DMS 273 (cell line): ENCODE results near the gene KMT2B.
"Not testable (repeated sequence)": the region's sequence is repeated elsewhere in the genome, so short reads cannot be mapped to it uniquely, and the experiment has no call there.

Experiments
- DNase-seq: peaks from one replicate; lab custom pipeline; 2025; ENCODE audit not compliant: unreplicated experiment; lab: John Stamatoyannopoulos, UW

Gene KMT2B

GRCh38 chr19:35710784-35711723, 6.7 kb upstream of the KMT2B start:
- no peak for DNase-seq

GRCh38 chr19:35712567-35713505, 5.0 kb upstream of the KMT2B start:
- DNase-seq, result no peak

- no peak for DNase-seq
Measured at GRCh38 chr19:35713506-35713850, 4.3 kb upstream of the KMT2B start.

GRCh38 chr19:35713904-35714495, 3.8 kb upstream of the KMT2B start:
- no peak for DNase-seq

- peak; percentile 36 for DNase-seq
Measured at GRCh38 chr19:35714601-35715354, 3.0 kb upstream of the KMT2B start.

- DNase-seq, result no peak
Measured at GRCh38 chr19:35715355-35715809, 2.4 kb upstream of the KMT2B start.

GRCh38 chr19:35715981-35716800, 1.6 kb upstream of the KMT2B start:
- DNase-seq, result no peak

DNA sequence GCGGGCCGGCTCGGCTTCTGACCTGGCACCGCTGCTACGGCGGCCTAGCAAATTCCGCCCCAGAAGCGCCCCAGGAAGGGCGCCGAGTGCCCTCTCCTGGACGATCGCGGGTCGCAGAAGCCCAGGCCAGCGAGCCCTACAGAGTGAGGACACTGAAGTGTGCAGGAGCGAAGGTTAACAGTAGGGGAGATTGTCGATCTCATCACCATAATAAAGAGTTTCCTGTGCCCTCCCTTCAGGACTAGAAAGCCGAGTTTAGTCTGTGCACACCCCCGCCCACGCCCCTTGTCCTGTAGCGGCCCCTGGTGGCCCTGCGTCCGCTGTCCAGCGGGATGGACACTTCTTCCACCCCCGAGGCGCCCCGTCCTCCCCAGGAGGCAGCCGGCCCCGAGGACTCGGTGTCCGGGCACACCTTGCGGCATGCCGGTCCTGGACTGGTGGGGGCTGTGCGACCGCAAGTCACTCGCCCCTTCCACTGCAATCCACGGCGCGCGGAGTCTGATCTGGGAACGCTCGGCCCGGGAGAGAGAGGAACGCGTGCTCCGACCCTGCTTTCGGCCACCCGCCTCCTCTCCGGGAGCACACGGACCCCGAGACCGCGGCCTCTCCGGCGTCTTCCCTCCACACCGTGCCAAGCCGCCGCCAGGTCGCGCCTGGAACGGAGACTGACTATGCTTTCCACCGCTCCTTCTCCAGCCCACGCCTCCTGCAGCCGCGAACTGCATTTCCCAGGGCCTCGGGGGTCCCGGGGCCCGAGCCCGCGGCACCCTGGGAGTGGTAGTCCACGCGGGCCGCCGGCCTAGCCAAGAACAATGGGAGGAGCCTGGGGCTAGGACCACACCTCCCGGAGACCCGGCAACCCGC, 770 bp upstream of the KMT2B start:
- DNase-seq, result peak; percentile 99

DNA sequence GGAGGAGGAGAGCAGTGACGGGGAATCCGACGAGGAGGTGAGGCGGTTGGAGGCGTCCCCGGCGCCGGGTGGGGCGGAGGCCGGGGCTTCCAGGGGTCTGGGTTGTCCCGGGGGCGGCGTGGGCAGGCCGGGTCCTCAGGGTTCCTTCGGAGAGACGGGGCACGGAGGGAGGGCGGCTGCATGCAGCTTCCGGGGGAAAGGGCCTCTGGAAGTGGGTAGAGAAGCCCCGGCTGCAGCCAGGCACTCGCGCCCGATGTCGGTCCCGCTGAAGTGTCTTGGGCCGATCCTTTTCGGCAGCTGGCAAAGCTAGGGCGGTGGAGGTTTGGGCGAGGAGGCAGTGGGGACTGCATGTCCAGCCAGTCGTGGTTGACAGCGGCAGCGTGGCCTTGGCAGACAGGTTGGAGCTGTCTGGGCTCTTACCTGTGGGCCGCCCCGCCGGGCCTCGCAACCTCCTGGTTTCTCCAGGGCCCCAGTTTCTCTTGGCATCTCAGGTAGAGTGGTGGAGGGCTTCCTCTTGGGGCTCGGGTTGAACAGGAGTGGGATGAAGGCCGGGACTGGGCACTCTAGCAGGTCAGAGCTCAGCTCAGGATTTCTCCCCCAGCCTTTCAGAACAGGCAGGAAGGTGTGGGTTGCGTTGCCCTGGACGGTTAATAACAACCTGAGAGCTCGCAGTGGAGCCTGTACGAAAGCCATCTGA, 690 bp downstream of the KMT2B start:
- peak; percentile 58 for DNase-seq

DNA sequence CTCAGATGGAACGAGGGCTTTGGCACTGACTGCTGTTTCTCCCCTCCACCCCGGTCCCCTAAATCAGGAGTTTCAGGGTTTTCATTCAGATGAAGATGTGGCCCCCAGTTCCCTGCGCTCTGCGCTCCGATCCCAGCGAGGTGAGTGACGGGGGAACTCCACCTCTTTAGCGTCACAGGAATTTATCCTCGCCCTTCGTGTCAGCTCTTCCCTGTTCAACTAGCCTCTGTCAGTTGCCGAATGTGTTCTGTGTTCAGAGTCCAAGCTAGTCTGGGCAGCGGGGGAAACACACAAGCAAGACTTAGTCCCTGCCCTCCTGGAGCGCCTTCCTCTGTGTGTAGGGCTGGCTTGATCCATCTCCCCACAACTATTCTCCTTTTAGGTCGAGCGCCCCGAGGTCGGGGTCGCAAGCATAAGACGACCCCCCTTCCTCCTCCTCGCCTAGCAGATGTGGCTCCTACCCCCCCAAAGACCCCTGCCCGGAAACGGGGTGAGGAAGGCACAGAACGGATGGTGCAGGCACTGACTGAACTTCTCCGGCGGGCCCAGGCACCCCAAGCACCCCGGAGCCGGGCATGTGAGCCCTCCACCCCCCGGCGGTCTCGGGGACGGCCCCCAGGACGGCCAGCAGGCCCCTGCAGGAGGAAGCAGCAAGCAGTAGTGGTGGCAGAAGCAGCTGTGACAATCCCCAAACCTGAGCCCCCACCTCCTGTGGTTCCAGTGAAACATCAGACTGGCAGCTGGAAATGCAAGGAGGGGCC, 1.8 kb downstream of the KMT2B start:
- no peak for DNase-seq

- no peak for DNase-seq
Measured at GRCh38 chr19:35720163-35720524, 2.3 kb downstream of the KMT2B start.

DNA sequence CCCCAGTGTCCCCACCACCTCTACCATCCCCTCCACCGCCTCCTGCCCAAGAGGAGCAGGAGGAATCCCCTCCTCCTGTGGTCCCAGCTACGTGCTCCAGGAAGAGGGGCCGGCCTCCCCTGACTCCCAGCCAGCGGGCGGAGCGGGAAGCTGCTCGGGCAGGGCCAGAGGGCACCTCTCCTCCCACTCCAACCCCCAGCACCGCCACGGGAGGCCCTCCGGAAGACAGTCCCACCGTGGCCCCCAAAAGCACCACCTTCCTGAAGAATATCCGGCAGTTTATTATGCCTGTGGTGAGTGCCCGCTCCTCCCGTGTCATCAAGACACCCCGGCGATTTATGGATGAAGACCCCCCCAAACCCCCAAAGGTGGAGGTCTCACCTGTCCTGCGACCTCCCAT, 2.8 kb downstream of the KMT2B start:
- DNase-seq, result no peak

DNA sequence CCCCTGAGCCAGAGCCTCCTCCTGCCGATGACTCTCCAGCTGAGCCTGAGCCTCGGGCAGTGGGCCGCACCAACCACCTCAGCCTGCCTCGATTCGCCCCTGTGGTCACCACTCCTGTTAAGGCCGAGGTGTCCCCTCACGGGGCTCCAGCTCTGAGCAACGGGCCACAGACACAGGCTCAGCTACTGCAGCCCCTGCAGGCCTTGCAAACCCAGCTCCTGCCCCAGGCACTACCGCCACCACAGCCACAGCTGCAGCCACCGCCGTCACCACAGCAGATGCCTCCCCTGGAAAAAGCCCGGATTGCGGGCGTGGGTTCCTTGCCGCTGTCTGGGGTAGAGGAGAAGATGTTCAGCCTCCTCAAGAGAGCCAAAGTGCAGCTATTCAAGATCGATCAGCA, 3.6 kb downstream of the KMT2B start:
- DNase-seq, result no peak

- no peak for DNase-seq
Measured at GRCh38 chr19:35722461-35722860, 4.7 kb downstream of the KMT2B start.

GRCh38 chr19:35722897-35723296, 5.1 kb downstream of the KMT2B start:
- no peak for DNase-seq

GRCh38 chr19:35723671-35724070, 5.9 kb downstream of the KMT2B start:
- DNase-seq, result no peak

GRCh38 chr19:35724132-35724531, 6.3 kb downstream of the KMT2B start:
- not testable (repeated sequence) for DNase-seq

DNA sequence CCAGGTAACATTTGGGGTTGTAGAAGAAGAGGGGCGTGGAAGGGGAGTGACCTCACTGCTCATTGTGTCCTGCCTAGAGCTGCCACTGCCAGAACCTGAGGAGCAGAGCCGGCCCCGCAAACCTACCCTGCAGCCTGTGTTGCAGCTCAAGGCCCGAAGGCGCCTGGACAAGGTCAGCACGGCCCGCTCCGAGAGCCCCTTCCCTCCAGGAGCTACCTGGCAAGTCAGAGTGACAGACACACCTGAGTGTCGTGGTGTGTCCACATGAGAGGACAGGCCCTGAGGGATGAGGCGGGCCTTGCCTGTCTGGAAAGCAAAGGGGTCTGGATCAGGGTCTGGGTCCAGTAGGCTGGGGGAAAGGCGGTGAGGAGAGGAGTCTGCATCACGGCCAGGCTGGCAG, 6.8 kb downstream of the KMT2B start:
- no peak for DNase-seq
